Endothelial cell of umbilical vein (primary cell): ENCODE measurements around the gene RHOBTB1.

Source experiments
- POLR2A ChIP-seq: IDR thresholded peaks from 2 replicates; pipeline ENCODE4 v1.6.1; 2012; ENCODE audit warnings: low read depth, mild to moderate bottlenecking, control low read depth, low read length
- TF ChIP-seq, protein P1 (sequence below), 2 donors: IDR thresholded peaks; 1 replicate in 1 of 2; 2 replicates in 1 of 2; pipeline ENCODE4 v1.5.1; 2011; ENCODE audit warnings: low read length in 2 of 2, mild to moderate bottlenecking in 2 of 2, moderate library complexity in 2 of 2, control low read depth in 1 of 2, inconsistent platforms in 1 of 2, low read depth in 1 of 2; ENCODE audit not compliant: insufficient read depth in 1 of 2; ENCODE audit errors: extremely low read depth in 1 of 2

DNA sequence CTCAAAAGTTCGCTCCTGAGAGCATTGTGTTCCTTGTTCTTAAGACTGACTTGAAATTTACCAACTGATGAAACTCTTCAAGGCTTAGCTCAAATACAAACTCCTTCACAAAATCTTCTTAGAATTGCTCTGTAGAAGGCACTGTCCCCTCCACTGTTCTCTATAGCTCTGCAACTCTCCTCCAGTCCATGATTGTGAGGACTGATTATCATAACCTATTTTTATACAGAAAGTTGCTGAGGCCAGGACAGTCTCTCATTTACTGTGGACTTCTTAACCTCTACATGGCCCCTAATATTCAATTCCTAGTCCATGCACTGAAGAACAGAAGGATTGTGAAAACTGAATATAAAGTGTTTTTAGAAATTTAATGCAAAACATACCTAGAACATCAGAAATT is 53.2 kb downstream of the RHOBTB1 start:
- TF ChIP-seq POLR2A, result no peak
- TF ChIP-seq, protein P1, sequence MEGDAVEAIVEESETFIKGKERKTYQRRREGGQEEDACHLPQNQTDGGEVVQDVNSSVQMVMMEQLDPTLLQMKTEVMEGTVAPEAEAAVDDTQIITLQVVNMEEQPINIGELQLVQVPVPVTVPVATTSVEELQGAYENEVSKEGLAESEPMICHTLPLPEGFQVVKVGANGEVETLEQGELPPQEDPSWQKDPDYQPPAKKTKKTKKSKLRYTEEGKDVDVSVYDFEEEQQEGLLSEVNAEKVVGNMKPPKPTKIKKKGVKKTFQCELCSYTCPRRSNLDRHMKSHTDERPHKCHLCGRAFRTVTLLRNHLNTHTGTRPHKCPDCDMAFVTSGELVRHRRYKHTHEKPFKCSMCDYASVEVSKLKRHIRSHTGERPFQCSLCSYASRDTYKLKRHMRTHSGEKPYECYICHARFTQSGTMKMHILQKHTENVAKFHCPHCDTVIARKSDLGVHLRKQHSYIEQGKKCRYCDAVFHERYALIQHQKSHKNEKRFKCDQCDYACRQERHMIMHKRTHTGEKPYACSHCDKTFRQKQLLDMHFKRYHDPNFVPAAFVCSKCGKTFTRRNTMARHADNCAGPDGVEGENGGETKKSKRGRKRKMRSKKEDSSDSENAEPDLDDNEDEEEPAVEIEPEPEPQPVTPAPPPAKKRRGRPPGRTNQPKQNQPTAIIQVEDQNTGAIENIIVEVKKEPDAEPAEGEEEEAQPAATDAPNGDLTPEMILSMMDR (IDR thresholded peaks at IDR 0.05; ENCODE audit: extremely low read depth in 1 of 2, insufficient read depth in 1 of 2, low read depth in 1 of 2, low read length in 2 of 2), result no peak
